SK-N-SH (cell line): ENCODE measurements around the gene NCOA5. TPM values are rescaled to one million over a fixed set of nuclear protein-coding genes. Genes with fewer than 3 reads are reported as not detected.

Experiments
- CTCF ChIA-PET: fragments of 300-600, 350-600 bp; formaldehyde crosslinking; extraction: SDS; loops from one replicate; lab custom pipeline; 2021; lab: Yijun Ruan, JAX
- POLR2A ChIA-PET: fragments of 350-600 bp; sonication (Branson Sonifier 250); formaldehyde crosslinking; extraction: SDS; loops from one replicate; lab custom pipeline; 2020; ENCODE audit warnings: antibody characterized with exemption, inconsistent platforms; lab: Yijun Ruan, JAX
- DNase-seq: peaks from one replicate; pipeline ENCODE4 v3.0.0; 2012
- H2AFZ ChIP-seq: fragments of 200-600 bp; sonication (generic); 2 replicates; pipeline ENCODE4 v1.8.1; 2016; ENCODE audit warnings: antibody characterized with exemption, mild to moderate bottlenecking, low read depth
- H3F3A ChIP-seq: fragments of 200-600 bp; sonication (generic); replicated peaks from 2 replicates; pipeline ENCODE3; 2016; ENCODE audit warnings: antibody characterized with exemption, mild to moderate bottlenecking; ENCODE audit not compliant: insufficient read depth
- H3K27ac ChIP-seq, 2 experiments: fragments of 200-500 bp in 1 of 2; fragments of 200-600 bp in 1 of 2; sonication (Bioruptor generic) in 1 of 2; sonication (generic), shearing (Covaris generic) in 1 of 2; 2 replicates each; pipeline versions ENCODE4 v1.5.1 to v1.6.1; 2014 to 2016; ENCODE audit warnings: low read depth in 2 of 2, inconsistent platforms in 1 of 2, low read length in 1 of 2, mild to moderate bottlenecking in 1 of 2, mixed read lengths in 1 of 2
- H3K27me3 ChIP-seq: fragments of 200-600 bp; sonication (generic), shearing (Covaris generic); 2 replicates; pipeline ENCODE4 v1.6.1; 2016; ENCODE audit warnings: mixed run types; ENCODE audit not compliant: insufficient read depth
- H3K36me3 ChIP-seq, 2 experiments: fragments of 200-500 bp in 1 of 2; fragments of 200-600 bp in 1 of 2; sonication (Bioruptor generic) in 1 of 2; sonication (generic) in 1 of 2; replicated peaks in 1 of 2; 2 replicates each; pipeline versions ENCODE3 to v1.5.1; 2014 to 2016; ENCODE audit warnings: low read length in 1 of 2, mild to moderate bottlenecking in 1 of 2; ENCODE audit not compliant: insufficient read depth in 2 of 2, control insufficient read depth in 1 of 2
- H3K4me1 ChIP-seq, 2 experiments: fragments of 200-500 bp in 1 of 2; fragments of 200-600 bp in 1 of 2; sonication (Bioruptor generic) in 1 of 2; sonication (generic), shearing (Covaris generic) in 1 of 2; 2 replicates each; pipeline versions ENCODE4 v1.5.1 to v1.6.1; 2014 to 2016; ENCODE audit warnings: low read depth in 1 of 2, low read length in 1 of 2, mixed run types in 1 of 2; ENCODE audit not compliant: insufficient read depth in 2 of 2, control insufficient read depth in 1 of 2
- H3K4me2 ChIP-seq: fragments of 200-600 bp; sonication (generic), shearing (Covaris generic); 2 replicates; pipeline ENCODE4 v1.6.1; 2017; ENCODE audit warnings: mixed run types
- H3K4me3 ChIP-seq, 2 experiments: fragments of 200-500 bp in 1 of 2; fragments of 200-600 bp in 1 of 2; sonication (Bioruptor generic) in 1 of 2; sonication (generic), shearing (Covaris generic) in 1 of 2; 2 replicates each; pipeline versions ENCODE4 v1.5.1 to v1.8.1; 2014 to 2016; ENCODE audit warnings: low read depth in 2 of 2, inconsistent platforms in 1 of 2, low read length in 1 of 2, mild to moderate bottlenecking in 1 of 2, mixed read lengths in 1 of 2, moderate library complexity in 1 of 2
- H3K79me2 ChIP-seq: fragments of 200-600 bp; sonication (generic); 2 replicates; pipeline ENCODE4 v1.8.1; 2017; ENCODE audit warnings: mild to moderate bottlenecking; ENCODE audit not compliant: insufficient read depth
- H3K9ac ChIP-seq: fragments of 200-600 bp; sonication (generic); 2 replicates; pipeline ENCODE4 v1.6.1; 2017; ENCODE audit warnings: mixed run types
- H3K9me2 ChIP-seq: fragments of 200-600 bp; sonication (generic); 2 replicates; pipeline ENCODE4 v1.6.1; 2017; ENCODE audit warnings: mixed run types
- H3K9me3 ChIP-seq: fragments of 200-600 bp; sonication (generic); 2 replicates; pipeline ENCODE4 v1.6.1; 2017; ENCODE audit warnings: mixed run types, mild to moderate bottlenecking, moderate library complexity
- H4K20me1 ChIP-seq: fragments of 200-600 bp; sonication (generic); 2 replicates; pipeline ENCODE4 v1.6.1; 2017; ENCODE audit warnings: mild to moderate bottlenecking, mixed run types; ENCODE audit not compliant: insufficient read depth
- CHD2 ChIP-seq: fragments of 150-350 bp; IDR thresholded peaks from 2 replicates; pipeline ENCODE4 v1.6.1; 2018; ENCODE audit warnings: low read length; ENCODE audit not compliant: partially characterized antibody
- ELF1 ChIP-seq: IDR thresholded peaks from 2 replicates; pipeline ENCODE4 v1.4.0; 2012
- EZH2phosphoT487 ChIP-seq: fragments of 200-600 bp; sonication (generic); IDR thresholded peaks from 2 replicates; pipeline ENCODE4 v1.6.1; 2017; ENCODE audit warnings: low read depth, mixed run types, mild to moderate bottlenecking, antibody characterized with exemption, moderate library complexity, borderline replicate concordance
- FOXJ3 ChIP-seq: sonication (generic); formaldehyde crosslinking; IDR thresholded peaks from 2 replicates; pipeline ENCODE4 v1.5.1; 2020; ENCODE audit warnings: mild to moderate bottlenecking, missing genetic modification reagents
- JUND ChIP-seq: IDR thresholded peaks from 2 replicates; pipeline ENCODE4 v1.4.0; 2012
- MEF2A ChIP-seq: IDR thresholded peaks from 2 replicates; pipeline ENCODE4 v1.4.0; 2012; ENCODE audit warnings: low read depth, borderline replicate concordance
- MXI1 ChIP-seq: IDR thresholded peaks from 2 replicates; pipeline ENCODE4 v1.6.1; 2012; ENCODE audit warnings: mild to moderate bottlenecking, low read depth, low read length, improper control_type of control experiment
- RCOR1 ChIP-seq: fragments of 150-350 bp; IDR thresholded peaks from 2 replicates; pipeline ENCODE4 v1.6.1; 2017; ENCODE audit warnings: antibody characterized with exemption, low read length
- RFX5 ChIP-seq: IDR thresholded peaks from 2 replicates; pipeline ENCODE4 v1.6.1; 2012; ENCODE audit warnings: mild to moderate bottlenecking, improper control_type of control experiment, low read length
- RXRA ChIP-seq: IDR thresholded peaks from 2 replicates; pipeline ENCODE4 v1.4.0; 2012; ENCODE audit warnings: low read depth, mild to moderate bottlenecking, borderline replicate concordance
- WGBS: methylation state at CpG from one replicate; pipeline ENCODE4 v1.1.6; 2017; ENCODE audit warnings: low lambda C conversion rate; 5-methylcytosine and 5-hydroxymethylcytosine counted together
- polyA plus RNA-seq, 3 experiments: library from polyadenylated mRNA; depleted of rRNA; stranded (reverse); fragments of >200 nt; gene quantifications; 2 replicates each; pipeline ENCODE4 v1.2.3, GENCODE V29; 2012
- TF ChIP-seq, protein P1 (sequence below): IDR thresholded peaks from 2 replicates; pipeline ENCODE4 v1.4.0; 2012; ENCODE audit warnings: low read depth, borderline replicate concordance
- TF ChIP-seq, protein P2 (sequence below): fragments of 150-350 bp; IDR thresholded peaks from 2 replicates; pipeline ENCODE4 v1.6.1; 2016; ENCODE audit warnings: mild to moderate bottlenecking, low read depth, low read length
- TF ChIP-seq, protein P3 (sequence below): IDR thresholded peaks from 2 replicates; pipeline ENCODE4 v1.4.0; 2012; ENCODE audit warnings: low read depth, borderline replicate concordance
- TF ChIP-seq, protein P4 (sequence below): fragments of 200-600 bp; sonication (generic); IDR thresholded peaks from 2 replicates; pipeline ENCODE4 v1.6.1; 2017; ENCODE audit warnings: antibody characterized with exemption, mild to moderate bottlenecking, moderate library complexity
- TF ChIP-seq, protein P5 (sequence below): fragments of 150-350 bp; IDR thresholded peaks from 2 replicates; pipeline ENCODE4 v1.6.1; 2017; ENCODE audit warnings: antibody characterized with exemption, low read length, low read depth, borderline replicate concordance
- TF ChIP-seq, protein P6 (sequence below): IDR thresholded peaks from 2 replicates; pipeline ENCODE4 v1.4.0; 2012; ENCODE audit warnings: low read depth

Gene NCOA5
- polyA plus RNA-seq, 1 of the 3 experiments (the other 2 are of a cell fraction): 20.4 TPM

DNA sequence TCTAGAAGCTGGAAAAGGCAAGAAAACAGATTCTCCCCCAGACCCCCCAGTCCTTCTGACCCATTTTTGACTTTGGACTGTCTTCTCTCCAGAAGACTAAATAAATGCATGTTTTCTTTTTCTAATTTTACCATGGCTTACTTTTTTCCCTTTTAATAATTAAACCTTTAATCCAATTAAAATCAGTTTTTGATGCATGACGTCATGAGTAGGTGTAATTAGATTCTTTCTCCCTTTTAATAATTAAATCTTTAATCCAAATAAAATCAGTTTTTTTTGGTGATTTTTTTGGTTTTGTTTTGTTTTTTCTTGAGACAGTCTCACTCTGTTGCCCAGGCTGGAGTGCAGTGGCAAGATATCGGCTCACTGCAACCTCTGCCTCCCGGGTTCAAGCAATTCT is 13.2 kb upstream of the NCOA5 start:
- no peak overlapping the region for H3K4me3 ChIP-seq
- POLR2A ChIA-PET: no interaction called here
- TF ChIP-seq, protein P1, sequence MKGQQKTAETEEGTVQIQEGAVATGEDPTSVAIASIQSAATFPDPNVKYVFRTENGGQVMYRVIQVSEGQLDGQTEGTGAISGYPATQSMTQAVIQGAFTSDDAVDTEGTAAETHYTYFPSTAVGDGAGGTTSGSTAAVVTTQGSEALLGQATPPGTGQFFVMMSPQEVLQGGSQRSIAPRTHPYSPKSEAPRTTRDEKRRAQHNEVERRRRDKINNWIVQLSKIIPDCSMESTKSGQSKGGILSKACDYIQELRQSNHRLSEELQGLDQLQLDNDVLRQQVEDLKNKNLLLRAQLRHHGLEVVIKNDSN: no peak
- TF ChIP-seq JUND (no peak), MXI1 (no peak), FOXJ3 (CRISPR knock-in tag) (no peak), EZH2phosphoT487 (no peak), CHD2 (no peak), RCOR1 (no peak), MEF2A (no peak)
- TF ChIP-seq, protein P2, sequence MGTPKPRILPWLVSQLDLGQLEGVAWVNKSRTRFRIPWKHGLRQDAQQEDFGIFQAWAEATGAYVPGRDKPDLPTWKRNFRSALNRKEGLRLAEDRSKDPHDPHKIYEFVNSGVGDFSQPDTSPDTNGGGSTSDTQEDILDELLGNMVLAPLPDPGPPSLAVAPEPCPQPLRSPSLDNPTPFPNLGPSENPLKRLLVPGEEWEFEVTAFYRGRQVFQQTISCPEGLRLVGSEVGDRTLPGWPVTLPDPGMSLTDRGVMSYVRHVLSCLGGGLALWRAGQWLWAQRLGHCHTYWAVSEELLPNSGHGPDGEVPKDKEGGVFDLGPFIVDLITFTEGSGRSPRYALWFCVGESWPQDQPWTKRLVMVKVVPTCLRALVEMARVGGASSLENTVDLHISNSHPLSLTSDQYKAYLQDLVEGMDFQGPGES: no peak
- TF ChIP-seq, protein P3, sequence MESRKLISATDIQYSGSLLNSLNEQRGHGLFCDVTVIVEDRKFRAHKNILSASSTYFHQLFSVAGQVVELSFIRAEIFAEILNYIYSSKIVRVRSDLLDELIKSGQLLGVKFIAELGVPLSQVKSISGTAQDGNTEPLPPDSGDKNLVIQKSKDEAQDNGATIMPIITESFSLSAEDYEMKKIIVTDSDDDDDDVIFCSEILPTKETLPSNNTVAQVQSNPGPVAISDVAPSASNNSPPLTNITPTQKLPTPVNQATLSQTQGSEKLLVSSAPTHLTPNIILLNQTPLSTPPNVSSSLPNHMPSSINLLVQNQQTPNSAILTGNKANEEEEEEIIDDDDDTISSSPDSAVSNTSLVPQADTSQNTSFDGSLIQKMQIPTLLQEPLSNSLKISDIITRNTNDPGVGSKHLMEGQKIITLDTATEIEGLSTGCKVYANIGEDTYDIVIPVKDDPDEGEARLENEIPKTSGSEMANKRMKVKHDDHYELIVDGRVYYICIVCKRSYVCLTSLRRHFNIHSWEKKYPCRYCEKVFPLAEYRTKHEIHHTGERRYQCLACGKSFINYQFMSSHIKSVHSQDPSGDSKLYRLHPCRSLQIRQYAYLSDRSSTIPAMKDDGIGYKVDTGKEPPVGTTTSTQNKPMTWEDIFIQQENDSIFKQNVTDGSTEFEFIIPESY: no peak
- TF ChIP-seq, all 33 proteins: peak for 0
- Histone ChIP-seq H3K79me2 (no peaks in the 10 kb centered on the region), H3K9ac (no peak overlapping the region), H3K9me2 (no peaks in the 10 kb centered on the region), H3K9me3 (no peaks in the 10 kb centered on the region), H3K27ac (no peak overlapping the region), H3F3A (no peaks in the 10 kb centered on the region), H3K4me2 (no peak overlapping the region), H3K27me3 (no peaks in the 10 kb centered on the region; the same call in 1 of the 2 replicates), H3K4me1 (no peaks in the 10 kb centered on the region), H3K36me3 (no peaks in the 10 kb centered on the region), H2AFZ (no peak overlapping the region), H4K20me1 (no peaks in the 10 kb centered on the region)
- CTCF ChIA-PET: no interaction called here
- no peak for DNase-seq
- WGBS: 19% methylated on average over 3 of the region's 3 CpGs

DNA sequence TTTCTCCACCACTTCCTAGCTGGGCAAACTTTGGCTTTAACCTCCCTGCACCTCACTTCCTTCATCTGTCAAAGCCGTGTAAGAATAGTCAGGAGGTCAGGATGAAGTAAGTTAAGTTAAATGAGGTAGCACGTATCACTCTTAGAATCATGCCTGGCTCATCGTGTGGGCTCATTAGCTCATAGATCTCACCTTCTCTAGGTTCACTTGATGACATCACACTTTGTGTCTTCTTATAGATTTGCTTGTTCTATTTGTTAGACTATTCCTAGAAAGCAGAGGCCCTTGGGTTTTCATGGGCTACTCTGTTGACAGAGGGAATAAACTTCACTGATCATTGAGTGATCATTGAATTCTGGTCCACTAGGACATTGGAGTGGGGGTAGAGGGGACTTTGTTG is 12.2 kb upstream of the NCOA5 start:
- H3K27ac ChIP-seq: no peak overlapping the region
- ChIA-PET CTCF (interaction anchor here (0.9 to 1.5 kb wide), 4 partner anchors 26 to 187 kb away, joined by 3 read pairs; no protein-coding TSS in a partner anchor), POLR2A (no interaction called here)
- 54% methylated on average over 3 of the region's 3 CpGs for WGBS
- no peaks in the 10 kb centered on the region for H3K79me2 ChIP-seq
- no peaks in the 10 kb centered on the region for H3K4me1 ChIP-seq
- H2AFZ ChIP-seq: no peak overlapping the region
- no peaks in the 10 kb centered on the region for H3F3A ChIP-seq
- H3K36me3 ChIP-seq: no peaks in the 10 kb centered on the region
- no peak overlapping the region for H3K4me2 ChIP-seq
- H3K9me2 ChIP-seq: no peaks in the 10 kb centered on the region
- no peak overlapping the region for H3K4me3 ChIP-seq
- H3K27me3 ChIP-seq: no peaks in the 10 kb centered on the region; the same call in 1 of the 2 replicates
- no peak overlapping the region for H3K9ac ChIP-seq
- DNase-seq: no peak
- no peaks in the 10 kb centered on the region for H3K9me3 ChIP-seq
- no peaks in the 10 kb centered on the region for H4K20me1 ChIP-seq
- TF ChIP-seq, protein P2: no peak
- TF ChIP-seq RXRA (no peak), RFX5 (no peak), ELF1 (no peak), CHD2 (no peak), EZH2phosphoT487 (no peak)
- TF ChIP-seq, protein P3: no peak
- TF ChIP-seq, protein P4, sequence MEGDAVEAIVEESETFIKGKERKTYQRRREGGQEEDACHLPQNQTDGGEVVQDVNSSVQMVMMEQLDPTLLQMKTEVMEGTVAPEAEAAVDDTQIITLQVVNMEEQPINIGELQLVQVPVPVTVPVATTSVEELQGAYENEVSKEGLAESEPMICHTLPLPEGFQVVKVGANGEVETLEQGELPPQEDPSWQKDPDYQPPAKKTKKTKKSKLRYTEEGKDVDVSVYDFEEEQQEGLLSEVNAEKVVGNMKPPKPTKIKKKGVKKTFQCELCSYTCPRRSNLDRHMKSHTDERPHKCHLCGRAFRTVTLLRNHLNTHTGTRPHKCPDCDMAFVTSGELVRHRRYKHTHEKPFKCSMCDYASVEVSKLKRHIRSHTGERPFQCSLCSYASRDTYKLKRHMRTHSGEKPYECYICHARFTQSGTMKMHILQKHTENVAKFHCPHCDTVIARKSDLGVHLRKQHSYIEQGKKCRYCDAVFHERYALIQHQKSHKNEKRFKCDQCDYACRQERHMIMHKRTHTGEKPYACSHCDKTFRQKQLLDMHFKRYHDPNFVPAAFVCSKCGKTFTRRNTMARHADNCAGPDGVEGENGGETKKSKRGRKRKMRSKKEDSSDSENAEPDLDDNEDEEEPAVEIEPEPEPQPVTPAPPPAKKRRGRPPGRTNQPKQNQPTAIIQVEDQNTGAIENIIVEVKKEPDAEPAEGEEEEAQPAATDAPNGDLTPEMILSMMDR: no peak
- TF ChIP-seq, protein P5, sequence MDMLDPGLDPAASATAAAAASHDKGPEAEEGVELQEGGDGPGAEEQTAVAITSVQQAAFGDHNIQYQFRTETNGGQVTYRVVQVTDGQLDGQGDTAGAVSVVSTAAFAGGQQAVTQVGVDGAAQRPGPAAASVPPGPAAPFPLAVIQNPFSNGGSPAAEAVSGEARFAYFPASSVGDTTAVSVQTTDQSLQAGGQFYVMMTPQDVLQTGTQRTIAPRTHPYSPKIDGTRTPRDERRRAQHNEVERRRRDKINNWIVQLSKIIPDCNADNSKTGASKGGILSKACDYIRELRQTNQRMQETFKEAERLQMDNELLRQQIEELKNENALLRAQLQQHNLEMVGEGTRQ: no peak
- TF ChIP-seq, protein P6, sequence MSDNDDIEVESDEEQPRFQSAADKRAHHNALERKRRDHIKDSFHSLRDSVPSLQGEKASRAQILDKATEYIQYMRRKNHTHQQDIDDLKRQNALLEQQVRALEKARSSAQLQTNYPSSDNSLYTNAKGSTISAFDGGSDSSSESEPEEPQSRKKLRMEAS: no peak
